Bronchial epithelial cell (primary cell): Measurements from ENCODE around the gene TRIM16. TPM values are rescaled to one million over a fixed set of nuclear protein-coding genes. Genes with fewer than 3 reads are reported as not detected.
"Not testable (repeated sequence)": the region's sequence is repeated elsewhere in the genome, so short reads cannot be mapped to it uniquely, and the experiment has no call there.

Source experiments
- DNase-seq: peaks from one replicate; pipeline ENCODE4 v3.0.0-alpha.2; 2010; ENCODE audit warnings: low read depth
- FAIRE-seq: peaks from 2 replicates; lab custom pipeline; 2011; peaks lifted over from hg19 to GRCh38; lab: Jason Lieb, UNC
- H3K27me3 ChIP-seq: 2 replicates; pipeline ENCODE4 v1.5.1; 2011; ENCODE audit warnings: low read length; ENCODE audit not compliant: control insufficient read depth, insufficient read depth
- H3K36me3 ChIP-seq: 2 replicates; pipeline ENCODE4 v1.5.1; 2011; ENCODE audit warnings: low read length; ENCODE audit not compliant: control insufficient read depth, insufficient read depth
- H3K4me3 ChIP-seq: 2 replicates; pipeline ENCODE4 v1.5.1; 2011; ENCODE audit warnings: mild to moderate bottlenecking, low read depth, low read length, control low read depth
- CTCF ChIP-seq: IDR thresholded peaks from 2 replicates; pipeline ENCODE4 v1.5.1; 2011; ENCODE audit warnings: mild to moderate bottlenecking, moderate library complexity, low read length, control low read depth, inconsistent platforms; ENCODE audit not compliant: insufficient read depth, severe bottlenecking
- total RNA-seq: library from RNA; depleted of rRNA; stranded (reverse); fragments of >200 nt; gene quantifications from 2 replicates; pipeline ENCODE4 v1.2.1, GENCODE V29; 2014

TRIM16 gene
- total RNA-seq, 1 donor from 2014 or later, result 55.0 TPM

DNA sequence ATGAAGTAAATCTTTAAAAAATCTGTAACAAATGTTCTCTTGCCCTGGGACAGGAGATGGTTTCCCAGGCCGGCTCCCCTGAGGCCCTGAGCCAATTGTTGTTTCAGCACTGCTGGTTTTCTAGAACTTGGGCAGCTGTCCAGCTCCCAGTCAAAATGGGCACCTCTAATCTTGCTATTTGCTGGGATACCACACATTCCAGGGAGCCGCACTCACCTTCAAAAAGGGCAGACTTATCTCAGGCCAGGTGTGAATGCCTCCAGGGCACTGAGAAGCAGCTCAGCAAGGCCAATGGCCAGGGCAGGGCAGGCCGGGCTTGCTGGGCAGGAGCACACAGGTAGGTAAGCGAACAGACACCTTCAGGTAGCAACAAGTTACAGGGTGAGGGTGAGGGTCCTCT, 24.4 kb downstream of the TRIM16 start:
- no peak for FAIRE-seq
- Histone ChIP-seq H3K4me3 (no peak overlapping the region), H3K36me3 (peaks cover 3% of the 10 kb centered on the region), H3K27me3 (no peaks in the 10 kb centered on the region)
- peak; percentile 81 for DNase-seq
- no peak for TF ChIP-seq CTCF

GRCh38 chr17:15659236-15659635, 24.9 kb downstream of the TRIM16 start:
- Histone ChIP-seq H3K27me3 (no peaks in the 10 kb centered on the region), H3K4me3 (no peak overlapping the region), H3K36me3 (peaks cover 2% of the 10 kb centered on the region)
- FAIRE-seq (no peak), DNase-seq (no peak)
- no peak for TF ChIP-seq CTCF

DNA sequence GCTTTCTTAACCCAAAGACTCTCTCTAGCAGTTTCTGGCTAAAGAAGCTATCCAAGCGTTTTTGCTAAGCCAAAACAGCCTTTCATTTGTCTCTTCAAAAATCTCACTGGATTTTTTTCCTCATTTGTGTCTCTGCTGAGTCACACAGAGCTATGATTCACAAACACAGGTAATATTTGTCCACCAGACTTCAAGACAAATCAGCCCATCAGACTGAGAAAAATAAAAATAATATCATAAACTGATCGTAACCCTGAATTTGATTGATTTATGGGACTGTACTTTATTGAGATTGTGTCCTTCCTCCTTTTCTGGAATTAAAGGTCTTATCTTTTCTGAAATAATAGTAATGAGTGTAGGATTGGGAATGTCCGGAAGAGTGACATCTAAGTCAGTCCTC, 25.8 kb downstream of the TRIM16 start:
- H3K4me3 ChIP-seq, result no peak overlapping the region
- FAIRE-seq, result no peak
- H3K36me3 ChIP-seq, result no peaks in the 10 kb centered on the region
- H3K27me3 ChIP-seq, result no peaks in the 10 kb centered on the region
- DNase-seq, result peak; percentile 90
- no peak for TF ChIP-seq CTCF

GRCh38 chr17:15657868-15658267, 26.2 kb downstream of the TRIM16 start:
- H3K4me3 ChIP-seq, result no peak overlapping the region
- TF ChIP-seq CTCF, result no peak
- no peaks in the 10 kb centered on the region for H3K27me3 ChIP-seq
- DNase-seq (peak; percentile 92), FAIRE-seq (peak; percentile 18)
- H3K36me3 ChIP-seq, result no peaks in the 10 kb centered on the region

GRCh38 chr17:15654886-15655561, 29.1 kb downstream of the TRIM16 start:
- Histone ChIP-seq H3K27me3 (no peaks in the 10 kb centered on the region), H3K36me3 (no peaks in the 10 kb centered on the region), H3K4me3 (no peak overlapping the region)
- FAIRE-seq (no peak), DNase-seq (peak; percentile 65)
- no peak for TF ChIP-seq CTCF

GRCh38 chr17:15654401-15654800, 29.7 kb downstream of the TRIM16 start:
- not testable (repeated sequence) for FAIRE-seq, H3K36me3 ChIP-seq, H3K4me3 ChIP-seq, H3K27me3 ChIP-seq, DNase-seq
